Effector memory CD4-positive, alpha-beta T cell (primary cell): ENCODE measurements around the gene NMS.

Experiments used
- DNase-seq, 3 donors: peaks; one replicate each; pipeline ENCODE4 v3.0.0-alpha.2; 2020
- H3K27ac ChIP-seq: 2 replicates; pipeline ENCODE4 v1.7.0; 2013; ENCODE audit warnings: mild to moderate bottlenecking, low read length, moderate library complexity; ENCODE audit not compliant: insufficient read depth, poor library complexity, severe bottlenecking
- H3K27me3 ChIP-seq: replicated peaks from 2 replicates; pipeline ENCODE4 v1.7.0; 2013; ENCODE audit warnings: mild to moderate bottlenecking, low read length; ENCODE audit not compliant: insufficient read depth, control insufficient read depth, poor library complexity, severe bottlenecking
- H3K36me3 ChIP-seq: 2 replicates; pipeline ENCODE4 v1.7.0; 2013; ENCODE audit warnings: mild to moderate bottlenecking, low read length, moderate library complexity; ENCODE audit not compliant: control insufficient read depth, insufficient read depth
- H3K4me1 ChIP-seq: 2 replicates; pipeline ENCODE4 v1.7.0; 2013; ENCODE audit warnings: low read length, mild to moderate bottlenecking; ENCODE audit not compliant: control insufficient read depth, insufficient read depth, poor library complexity, severe bottlenecking
- H3K4me3 ChIP-seq: 2 replicates; pipeline ENCODE4 v1.7.0; 2013; ENCODE audit warnings: low read length, low read depth, mild to moderate bottlenecking; ENCODE audit not compliant: insufficient read depth, poor library complexity, severe bottlenecking
- H3K9me3 ChIP-seq: 2 replicates; pipeline ENCODE4 v1.7.0; 2013; ENCODE audit warnings: mild to moderate bottlenecking, low read length, moderate library complexity; ENCODE audit not compliant: control insufficient read depth

Gene NMS

GRCh38 chr2:100482741-100483140, 12.5 kb downstream of the NMS start:
- Histone ChIP-seq H3K9me3 (no peaks in the 10 kb centered on the region), H3K36me3 (no peaks in the 10 kb centered on the region), H3K27me3 (no peaks in the 10 kb centered on the region), H3K27ac (no peak overlapping the region), H3K4me3 (no peak overlapping the region), H3K4me1 (no peaks in the 10 kb centered on the region)
- DNase-seq: no peak

- H3K4me3 ChIP-seq: no peak overlapping the region
- no peak for DNase-seq
- H3K9me3 ChIP-seq: no peaks in the 10 kb centered on the region
- H3K27ac ChIP-seq: no peak overlapping the region
- H3K4me1 ChIP-seq: no peaks in the 10 kb centered on the region
- H3K27me3 ChIP-seq: no peaks in the 10 kb centered on the region
- no peaks in the 10 kb centered on the region for H3K36me3 ChIP-seq
These were observed 13.6 kb downstream of the NMS start for GRCh38 chr2:100483895-100484294.

GRCh38 chr2:100484390-100484789, 14.1 kb downstream of the NMS start:
- no peaks in the 10 kb centered on the region for H3K4me1 ChIP-seq
- no peaks in the 10 kb centered on the region for H3K36me3 ChIP-seq
- H3K9me3 ChIP-seq: no peaks in the 10 kb centered on the region
- no peak overlapping the region for H3K27ac ChIP-seq
- H3K4me3 ChIP-seq: no peak overlapping the region
- no peak for DNase-seq
- H3K27me3 ChIP-seq: no peaks in the 10 kb centered on the region

- no peak overlapping the region for H3K4me3 ChIP-seq
- no peaks in the 10 kb centered on the region for H3K36me3 ChIP-seq
- no peaks in the 10 kb centered on the region for H3K4me1 ChIP-seq
- no peak overlapping the region for H3K27ac ChIP-seq
- no peaks in the 10 kb centered on the region for H3K9me3 ChIP-seq
- no peaks in the 10 kb centered on the region for H3K27me3 ChIP-seq
- no peak for DNase-seq
These were observed 15.1 kb downstream of the NMS start for GRCh38 chr2:100485396-100485795.

- DNase-seq: no peak
These were observed 24.4 kb downstream of the NMS start for GRCh38 chr2:100494712-100495111.

GRCh38 chr2:100502782-100503181, 32.5 kb downstream of the NMS start:
- H3K9me3 ChIP-seq: no peaks in the 10 kb centered on the region
- no peak for DNase-seq
- no peaks in the 10 kb centered on the region for H3K27me3 ChIP-seq
- H3K36me3 ChIP-seq: no peaks in the 10 kb centered on the region
- no peak overlapping the region for H3K27ac ChIP-seq
- H3K4me3 ChIP-seq: no peak overlapping the region
- H3K4me1 ChIP-seq: no peaks in the 10 kb centered on the region

More at GRCh38 chr2:100494712-100495111, 24.4 kb downstream of the NMS start:
- Histone ChIP-seq H3K36me3 (no peaks in the 10 kb centered on the region), H3K4me1 (no peaks in the 10 kb centered on the region), H3K4me3 (no peak overlapping the region), H3K27ac (no peak overlapping the region), H3K27me3 (no peaks in the 10 kb centered on the region), H3K9me3 (no peaks in the 10 kb centered on the region)

GRCh38 chr2:100504542-100504941, 34.3 kb downstream of the NMS start:
- DNase-seq: no peak
- no peak overlapping the region for H3K4me3 ChIP-seq
- H3K9me3 ChIP-seq: no peaks in the 10 kb centered on the region
- no peak overlapping the region for H3K27ac ChIP-seq
- H3K36me3 ChIP-seq: no peaks in the 10 kb centered on the region
- H3K4me1 ChIP-seq: no peaks in the 10 kb centered on the region
- no peaks in the 10 kb centered on the region for H3K27me3 ChIP-seq

GRCh38 chr2:100509066-100509465, 38.8 kb downstream of the NMS start:
- Histone ChIP-seq H3K36me3 (no peaks in the 10 kb centered on the region), H3K27me3 (no peaks in the 10 kb centered on the region)

GRCh38 chr2:100513650-100514049, 43.4 kb downstream of the NMS start:
- Histone ChIP-seq H3K27me3 (no peaks in the 10 kb centered on the region), H3K36me3 (no peaks in the 10 kb centered on the region), H3K4me1 (no peaks in the 10 kb centered on the region), H3K27ac (no peak overlapping the region), H3K4me3 (no peak overlapping the region), H3K9me3 (no peaks in the 10 kb centered on the region)
- no peak for DNase-seq

More at GRCh38 chr2:100509066-100509465, 38.8 kb downstream of the NMS start:
- H3K27ac ChIP-seq: no peak overlapping the region
- no peaks in the 10 kb centered on the region for H3K9me3 ChIP-seq
- no peak for DNase-seq
- H3K4me3 ChIP-seq: no peak overlapping the region
- H3K4me1 ChIP-seq: no peaks in the 10 kb centered on the region

- Histone ChIP-seq H3K27me3 (no peaks in the 10 kb centered on the region), H3K27ac (no peak overlapping the region), H3K9me3 (no peaks in the 10 kb centered on the region)
These were observed 47.3 kb downstream of the NMS start for GRCh38 chr2:100517556-100517955.

GRCh38 chr2:100518801-100519200, 48.5 kb downstream of the NMS start:
- DNase-seq: no peak
- no peaks in the 10 kb centered on the region for H3K4me1 ChIP-seq
- H3K27me3 ChIP-seq: no peaks in the 10 kb centered on the region
- no peak overlapping the region for H3K4me3 ChIP-seq
- H3K36me3 ChIP-seq: no peaks in the 10 kb centered on the region
- no peaks in the 10 kb centered on the region for H3K9me3 ChIP-seq
- no peak overlapping the region for H3K27ac ChIP-seq

More at GRCh38 chr2:100517556-100517955, 47.3 kb downstream of the NMS start:
- Histone ChIP-seq H3K4me1 (no peaks in the 10 kb centered on the region), H3K36me3 (no peaks in the 10 kb centered on the region), H3K4me3 (no peak overlapping the region)
- no peak for DNase-seq
